K562 (cell line): ENCODE data around the gene NDUFAF2. TPM values are rescaled to one million over a fixed set of nuclear protein-coding genes. Genes with fewer than 3 reads are reported as not detected.

ENCODE experiments used
- BRF1 ChIP-seq: IDR thresholded peaks from 3 replicates; pipeline ENCODE4 v1.6.1; 2011; ENCODE audit warnings: borderline replicate concordance, mild to moderate bottlenecking; ENCODE audit not compliant: insufficient read length; ENCODE audit errors: extremely low read depth
- ERF ChIP-seq: fragments of 450-650 bp; formaldehyde crosslinking; IDR thresholded peaks from 2 replicates; pipeline ENCODE4 v1.4.0; 2020; ENCODE audit warnings: mild to moderate bottlenecking, mixed read lengths
- MYC ChIP-seq, 2 experiments: fragments of 250-450 bp in 1 of 2; sonication (Bioruptor Pico) in 1 of 2; IDR thresholded peaks; 2 replicates each; pipeline versions ENCODE4 v1.5.1 to v1.6.1; 2012 to 2021; ENCODE audit warnings: low read depth in 2 of 2, borderline replicate concordance in 1 of 2, improper control_type of control experiment in 1 of 2, low read length in 1 of 2, mild to moderate bottlenecking in 1 of 2, moderate library complexity in 1 of 2
- NCOA1 ChIP-seq: fragments of 450-650 bp; IDR thresholded peaks from 2 replicates; pipeline ENCODE4 v1.6.1; 2016; ENCODE audit warnings: low read depth
- NFYB ChIP-seq: IDR thresholded peaks from 2 replicates; pipeline ENCODE4 v1.6.1; 2011; ENCODE audit warnings: mild to moderate bottlenecking, moderate library complexity; ENCODE audit not compliant: insufficient read length; ENCODE audit errors: extremely low read depth
- PHB ChIP-seq: fragments of 250-450 bp; sonication (Bioruptor Pico); IDR thresholded peaks from 2 replicates; pipeline ENCODE4 v1.5.0; 2021
- PYGO2 ChIP-seq: fragments of 450-650 bp; IDR thresholded peaks from 2 replicates; pipeline ENCODE4 v1.6.1; 2016; ENCODE audit warnings: mild to moderate bottlenecking, missing genetic modification characterization, moderate library complexity, missing compliant biosample characterization
- RBM22 ChIP-seq: fragments of 200-400 bp; formaldehyde crosslinking; IDR thresholded peaks from 2 replicates; pipeline ENCODE4 v1.6.1; 2018; ENCODE audit warnings: low read length, low read depth; ENCODE audit not compliant: poor library complexity, severe bottlenecking
- RFX1 ChIP-seq: fragments of 450-650 bp; IDR thresholded peaks from 2 replicates; pipeline ENCODE4 v1.6.1; 2016; ENCODE audit warnings: mild to moderate bottlenecking, moderate library complexity
- ZNF212 ChIP-seq: fragments of 450-650 bp; formaldehyde crosslinking; IDR thresholded peaks from 2 replicates; pipeline ENCODE4 v1.4.0; 2020; ENCODE audit warnings: mild to moderate bottlenecking
- polyA plus RNA-seq, 8 experiments: library from polyadenylated mRNA; depleted of rRNA in 4 of 8; stranded (reverse) in 5 of 8; unstranded in 3 of 8; fragments of >200 nt; fragmentation: Nextera tagmentation in 2 of 8; fragmentation: Illumina TruSeq in 1 of 8; extraction: Ambion mirVana in 2 of 8; extraction: Trizol in 1 of 8; gene quantifications; 2 replicates each; pipeline versions ENCODE4 v1.2.1 to v1.2.3, GENCODE V29; 2011 to 2014; ENCODE audit warnings: inconsistent platforms in 1 of 8, missing spikeins in 1 of 8
- total RNA-seq, 7 experiments: library from RNA; depleted of rRNA in 6 of 7; stranded (reverse); fragments of >200 nt in 6 of 7; fragmentation: Illumina TruSeq in 2 of 7; extraction: Trizol in 2 of 7; gene quantifications; 2 replicates each; pipeline versions ENCODE4 v1.2.1 to v1.2.3, GENCODE V29; 2011 to 2021; ENCODE audit warnings: low replicate concordance in 1 of 7
- TF ChIP-seq, protein P1 (sequence below): fragments of 450-650 bp; IDR thresholded peaks from 2 replicates; pipeline ENCODE4 v1.6.1; 2016; ENCODE audit warnings: mild to moderate bottlenecking
- TF ChIP-seq, protein P2 (sequence below), 2 experiments: fragments of 450-650 bp; formaldehyde crosslinking in 1 of 2; IDR thresholded peaks; 2 replicates each; pipeline versions ENCODE4 v1.4.0 to v1.6.1; 2014 to 2020; ENCODE audit warnings: mild to moderate bottlenecking in 2 of 2, borderline replicate concordance in 1 of 2, low read depth in 1 of 2
- TF ChIP-seq, protein P3 (sequence below): fragments of 450-650 bp; formaldehyde crosslinking; IDR thresholded peaks from 2 replicates; pipeline ENCODE4 v1.4.0; 2020; ENCODE audit warnings: mild to moderate bottlenecking, mixed read lengths

The NDUFAF2 gene
- total and polyA plus RNA-seq, 9 of the 15 experiments (the other 6 are each of a cell fraction or from before 2014, with no cell fraction given): 56.0 to 155 (median 95.9) TPM

DNA sequence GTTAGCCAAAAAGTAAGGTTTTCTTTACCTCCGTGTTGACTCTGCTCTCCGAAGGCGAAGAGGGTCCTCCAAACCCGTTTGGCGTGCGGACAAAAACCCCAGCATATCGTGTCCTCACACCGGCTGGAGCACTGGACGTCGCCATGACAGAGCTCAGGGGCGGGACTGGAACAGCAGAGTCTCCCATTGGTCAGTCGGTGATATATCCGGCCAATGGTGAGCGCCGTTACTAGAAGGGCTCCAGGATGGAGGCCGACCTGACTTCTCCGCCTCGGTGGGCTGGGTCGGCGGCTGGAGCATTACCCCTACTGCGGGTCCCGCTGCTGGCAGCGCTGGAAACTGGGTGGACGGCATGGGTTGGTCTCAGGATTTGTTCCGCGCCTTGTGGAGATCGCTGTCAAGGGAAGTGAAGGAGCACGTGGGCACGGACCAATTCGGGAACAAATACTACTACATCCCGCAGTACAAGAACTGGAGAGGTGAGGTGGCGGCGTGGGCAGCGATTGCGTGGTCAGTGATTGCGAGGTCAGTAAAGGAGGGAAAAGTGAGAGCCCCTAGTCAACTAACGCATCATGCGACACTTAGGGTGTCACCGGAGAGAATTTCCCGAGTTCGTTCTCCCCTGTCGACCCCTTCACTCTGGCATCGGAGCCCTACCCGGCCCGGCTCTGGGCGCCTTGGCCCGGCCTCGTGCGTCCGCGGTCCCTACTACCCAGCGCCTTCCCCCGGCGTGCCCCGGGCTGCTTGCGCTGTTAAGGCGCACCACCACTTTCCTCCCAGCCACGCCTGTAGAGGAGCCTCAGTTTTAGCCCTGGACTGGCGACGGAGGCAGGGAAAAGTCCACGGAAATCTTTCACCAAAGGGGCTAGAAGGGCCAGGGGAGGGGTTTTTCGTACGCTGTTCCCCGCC is at the start of gene NDUFAF2, which contains the start of gene ERCC8 (continued):
- TF ChIP-seq, protein P1, sequence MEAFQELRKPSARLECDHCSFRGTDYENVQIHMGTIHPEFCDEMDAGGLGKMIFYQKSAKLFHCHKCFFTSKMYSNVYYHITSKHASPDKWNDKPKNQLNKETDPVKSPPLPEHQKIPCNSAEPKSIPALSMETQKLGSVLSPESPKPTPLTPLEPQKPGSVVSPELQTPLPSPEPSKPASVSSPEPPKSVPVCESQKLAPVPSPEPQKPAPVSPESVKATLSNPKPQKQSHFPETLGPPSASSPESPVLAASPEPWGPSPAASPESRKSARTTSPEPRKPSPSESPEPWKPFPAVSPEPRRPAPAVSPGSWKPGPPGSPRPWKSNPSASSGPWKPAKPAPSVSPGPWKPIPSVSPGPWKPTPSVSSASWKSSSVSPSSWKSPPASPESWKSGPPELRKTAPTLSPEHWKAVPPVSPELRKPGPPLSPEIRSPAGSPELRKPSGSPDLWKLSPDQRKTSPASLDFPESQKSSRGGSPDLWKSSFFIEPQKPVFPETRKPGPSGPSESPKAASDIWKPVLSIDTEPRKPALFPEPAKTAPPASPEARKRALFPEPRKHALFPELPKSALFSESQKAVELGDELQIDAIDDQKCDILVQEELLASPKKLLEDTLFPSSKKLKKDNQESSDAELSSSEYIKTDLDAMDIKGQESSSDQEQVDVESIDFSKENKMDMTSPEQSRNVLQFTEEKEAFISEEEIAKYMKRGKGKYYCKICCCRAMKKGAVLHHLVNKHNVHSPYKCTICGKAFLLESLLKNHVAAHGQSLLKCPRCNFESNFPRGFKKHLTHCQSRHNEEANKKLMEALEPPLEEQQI: no peak
- no peak for TF ChIP-seq BRF1
- TF ChIP-seq PYGO2 (tag): no peak
- TF ChIP-seq ZNF212 (CRISPR knock-in tag): no peak
- TF ChIP-seq, protein P2, sequence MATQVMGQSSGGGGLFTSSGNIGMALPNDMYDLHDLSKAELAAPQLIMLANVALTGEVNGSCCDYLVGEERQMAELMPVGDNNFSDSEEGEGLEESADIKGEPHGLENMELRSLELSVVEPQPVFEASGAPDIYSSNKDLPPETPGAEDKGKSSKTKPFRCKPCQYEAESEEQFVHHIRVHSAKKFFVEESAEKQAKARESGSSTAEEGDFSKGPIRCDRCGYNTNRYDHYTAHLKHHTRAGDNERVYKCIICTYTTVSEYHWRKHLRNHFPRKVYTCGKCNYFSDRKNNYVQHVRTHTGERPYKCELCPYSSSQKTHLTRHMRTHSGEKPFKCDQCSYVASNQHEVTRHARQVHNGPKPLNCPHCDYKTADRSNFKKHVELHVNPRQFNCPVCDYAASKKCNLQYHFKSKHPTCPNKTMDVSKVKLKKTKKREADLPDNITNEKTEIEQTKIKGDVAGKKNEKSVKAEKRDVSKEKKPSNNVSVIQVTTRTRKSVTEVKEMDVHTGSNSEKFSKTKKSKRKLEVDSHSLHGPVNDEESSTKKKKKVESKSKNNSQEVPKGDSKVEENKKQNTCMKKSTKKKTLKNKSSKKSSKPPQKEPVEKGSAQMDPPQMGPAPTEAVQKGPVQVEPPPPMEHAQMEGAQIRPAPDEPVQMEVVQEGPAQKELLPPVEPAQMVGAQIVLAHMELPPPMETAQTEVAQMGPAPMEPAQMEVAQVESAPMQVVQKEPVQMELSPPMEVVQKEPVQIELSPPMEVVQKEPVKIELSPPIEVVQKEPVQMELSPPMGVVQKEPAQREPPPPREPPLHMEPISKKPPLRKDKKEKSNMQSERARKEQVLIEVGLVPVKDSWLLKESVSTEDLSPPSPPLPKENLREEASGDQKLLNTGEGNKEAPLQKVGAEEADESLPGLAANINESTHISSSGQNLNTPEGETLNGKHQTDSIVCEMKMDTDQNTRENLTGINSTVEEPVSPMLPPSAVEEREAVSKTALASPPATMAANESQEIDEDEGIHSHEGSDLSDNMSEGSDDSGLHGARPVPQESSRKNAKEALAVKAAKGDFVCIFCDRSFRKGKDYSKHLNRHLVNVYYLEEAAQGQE (IDR thresholded peaks at IDR 0.05; ENCODE audit: borderline replicate concordance): no peak
- TF ChIP-seq, protein P2 (CRISPR knock-in tag; IDR thresholded peaks at IDR 0.05; ENCODE audit: low read depth): no peak
- TF ChIP-seq RFX1: peak; percentile 80
- peak; percentile 82 for TF ChIP-seq NFYB
- TF ChIP-seq NCOA1: no peak; the same call in 1 of the 2 replicates
- TF ChIP-seq, protein P3, sequence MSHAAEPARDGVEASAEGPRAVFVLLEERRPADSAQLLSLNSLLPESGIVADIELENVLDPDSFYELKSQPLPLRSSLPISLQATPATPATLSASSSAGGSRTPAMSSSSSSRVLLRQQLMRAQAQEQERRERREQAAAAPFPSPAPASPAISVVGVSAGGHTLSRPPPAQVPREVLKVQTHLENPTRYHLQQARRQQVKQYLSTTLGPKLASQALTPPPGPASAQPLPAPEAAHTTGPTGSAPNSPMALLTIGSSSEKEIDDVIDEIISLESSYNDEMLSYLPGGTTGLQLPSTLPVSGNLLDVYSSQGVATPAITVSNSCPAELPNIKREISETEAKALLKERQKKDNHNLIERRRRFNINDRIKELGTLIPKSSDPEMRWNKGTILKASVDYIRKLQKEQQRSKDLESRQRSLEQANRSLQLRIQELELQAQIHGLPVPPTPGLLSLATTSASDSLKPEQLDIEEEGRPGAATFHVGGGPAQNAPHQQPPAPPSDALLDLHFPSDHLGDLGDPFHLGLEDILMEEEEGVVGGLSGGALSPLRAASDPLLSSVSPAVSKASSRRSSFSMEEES (CRISPR knock-in tag): no peak
- TF ChIP-seq RBM22: no peak
- TF ChIP-seq PHB (CRISPR knock-in tag): no peak
- no peak for TF ChIP-seq ERF
- TF ChIP-seq MYC (IDR thresholded peaks at IDR 0.05; ENCODE audit: low read depth, low read length): peak; percentile 77
- TF ChIP-seq MYC (CRISPR knock-in tag; IDR thresholded peaks at IDR 0.05; ENCODE audit: borderline replicate concordance, low read depth): peak; percentile 90
